GM19193 (cell line): ENCODE measurements around the gene TUBB1.
A peak's percentile ranks its signal among the peaks of the same experiment; 100 is the strongest.

Source experiments
- POLR2A ChIP-seq: IDR thresholded peaks from 4 replicates; pipeline ENCODE4 v1.6.1; 2011; ENCODE audit not compliant: insufficient read depth, insufficient read length; ENCODE audit errors: extremely low read depth

The TUBB1 gene

GRCh38 chr20:59020938-59021551, 1.8 kb downstream of the TUBB1 start:
- no peak for TF ChIP-seq POLR2A

- no peak for TF ChIP-seq POLR2A
Measured at GRCh38 chr20:59022754-59023153, 3.5 kb downstream of the TUBB1 start.

GRCh38 chr20:59023616-59024015, 4.4 kb downstream of the TUBB1 start:
- TF ChIP-seq POLR2A = no peak

- peak; percentile 18 for TF ChIP-seq POLR2A
Measured at GRCh38 chr20:59024111-59024530, 4.9 kb downstream of the TUBB1 start.

GRCh38 chr20:59025086-59025485, 5.9 kb downstream of the TUBB1 start:
- TF ChIP-seq POLR2A = no peak

- TF ChIP-seq POLR2A = no peak
Measured at GRCh38 chr20:59025511-59025910, 6.3 kb downstream of the TUBB1 start.

- no peak for TF ChIP-seq POLR2A
Measured at GRCh38 chr20:59026904-59027740, 7.9 kb downstream of the TUBB1 start.

GRCh38 chr20:59027741-59028320, 8.6 kb downstream of the TUBB1 start:
- TF ChIP-seq POLR2A = no peak

GRCh38 chr20:59028812-59029211, 9.6 kb downstream of the TUBB1 start:
- no peak for TF ChIP-seq POLR2A

GRCh38 chr20:59030911-59031563, 11.8 kb downstream of the TUBB1 start:
- TF ChIP-seq POLR2A = no peak

- TF ChIP-seq POLR2A = no peak
Measured at GRCh38 chr20:59031564-59032022, 12.4 kb downstream of the TUBB1 start.

GRCh38 chr20:59032023-59032712, 12.9 kb downstream of the TUBB1 start, which contains the start of gene ATP5F1E:
TSS of gene ATP5F1E (minus strand) at chr20:59032335. CDS start at chr20:59032251, 84 bp downstream.
- TF ChIP-seq POLR2A = peak; percentile 90

GRCh38 chr20:59032713-59033059, 13.5 kb downstream of the TUBB1 start:
- TF ChIP-seq POLR2A = no peak

GRCh38 chr20:59033093-59033492, 13.9 kb downstream of the TUBB1 start:
- no peak for TF ChIP-seq POLR2A
